IMR-90 (cell line): ENCODE results near the gene EYS.

Experiments
- CTCF ChIP-seq: conservative IDR thresholded peaks from 2 replicates; pipeline ENCODE4 v1.5.1; 2012; ENCODE audit warnings: mild to moderate bottlenecking, low read depth, low read length, improper control_type of control experiment
- MAZ ChIP-seq: IDR thresholded peaks from 2 replicates; pipeline ENCODE4 v1.6.1; 2012; ENCODE audit warnings: low read depth, mild to moderate bottlenecking, low read length, improper control_type of control experiment, moderate library complexity, borderline replicate concordance
- POLR2A ChIP-seq: IDR thresholded peaks from 2 replicates; pipeline ENCODE4 v1.6.1; 2012; ENCODE audit warnings: mild to moderate bottlenecking, low read depth, low read length
- RCOR1 ChIP-seq: IDR thresholded peaks from 2 replicates; pipeline ENCODE4 v1.6.1; 2012; ENCODE audit warnings: mild to moderate bottlenecking, low read length, improper control_type of control experiment; ENCODE audit not compliant: insufficient replicate concordance
- SMC3 ChIP-seq: fragments of 150-350 bp; IDR thresholded peaks from 2 replicates; pipeline ENCODE4 v1.6.1; 2016; ENCODE audit warnings: low read depth, mild to moderate bottlenecking, antibody characterized with exemption, low read length, moderate library complexity
- USF2 ChIP-seq: fragments of 150-350 bp; IDR thresholded peaks from 2 replicates; pipeline ENCODE4 v1.6.1; 2017; ENCODE audit warnings: mild to moderate bottlenecking, antibody characterized with exemption, low read length, low read depth

GRCh38 chr6:65052626-65053025, 654.4 kb downstream of the EYS start:
- no peak for TF ChIP-seq POLR2A
- no peak for TF ChIP-seq CTCF
- TF ChIP-seq MAZ, result no peak
- TF ChIP-seq SMC3, result no peak
- TF ChIP-seq USF2, result no peak
- TF ChIP-seq RCOR1, result no peak
